HG02973 (cell line): ENCODE data around the gene UGT8.
A peak's percentile ranks its signal among the peaks of the same experiment; 100 is the strongest.
"Not testable (repeated sequence)": the region's sequence is repeated elsewhere in the genome, so short reads cannot be mapped to it uniquely, and the experiment has no call there.

ENCODE experiments used
- ATAC-seq: cut with Tn5 transposase; IDR thresholded peaks from one replicate; pipeline ENCODE4 v1.9.1; 2021; ENCODE audit warnings: moderate library complexity; ENCODE audit not compliant: unreplicated experiment

The UGT8 gene

DNA sequence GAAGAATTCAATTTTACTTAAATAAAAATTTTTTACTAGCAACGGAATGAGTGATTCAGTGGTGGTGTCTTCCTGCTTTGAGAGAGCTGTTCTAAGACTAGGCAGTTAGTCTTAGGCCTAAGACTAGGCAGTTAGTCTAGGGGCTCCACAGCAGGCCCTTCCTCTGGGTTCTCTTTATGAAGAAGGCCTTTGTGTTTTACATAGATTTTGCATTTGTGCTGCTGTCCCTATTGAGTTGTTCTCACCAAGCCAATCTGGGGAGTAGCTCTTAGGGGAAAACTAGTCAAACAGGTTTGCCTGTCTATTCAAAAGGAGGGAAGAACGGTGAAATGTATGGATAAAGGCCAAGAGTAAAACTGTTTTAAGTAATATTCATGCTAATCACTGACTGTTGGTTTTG lies 7.6 kb downstream of the UGT8 start:
- no peak for ATAC-seq

DNA sequence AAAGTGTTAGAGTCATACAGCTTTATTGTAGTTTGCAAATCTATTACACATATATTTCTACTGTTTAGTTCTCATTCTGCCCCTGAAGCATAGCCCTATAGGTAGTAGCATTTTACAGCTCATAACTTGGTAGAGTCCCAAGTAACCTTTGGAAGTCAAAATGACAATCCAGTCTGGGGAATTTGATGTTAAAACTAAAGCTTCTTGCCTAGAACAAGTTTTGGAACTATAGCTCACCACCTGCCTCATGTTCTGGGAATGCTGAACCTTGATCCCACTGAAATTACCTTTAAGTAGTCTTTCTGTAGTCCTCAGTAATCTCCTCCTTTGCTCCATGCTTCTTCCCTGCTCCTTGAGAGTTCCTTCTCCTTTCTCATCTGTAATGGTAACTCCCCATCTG lies 8.4 kb downstream of the UGT8 start:
- no peak for ATAC-seq

DNA sequence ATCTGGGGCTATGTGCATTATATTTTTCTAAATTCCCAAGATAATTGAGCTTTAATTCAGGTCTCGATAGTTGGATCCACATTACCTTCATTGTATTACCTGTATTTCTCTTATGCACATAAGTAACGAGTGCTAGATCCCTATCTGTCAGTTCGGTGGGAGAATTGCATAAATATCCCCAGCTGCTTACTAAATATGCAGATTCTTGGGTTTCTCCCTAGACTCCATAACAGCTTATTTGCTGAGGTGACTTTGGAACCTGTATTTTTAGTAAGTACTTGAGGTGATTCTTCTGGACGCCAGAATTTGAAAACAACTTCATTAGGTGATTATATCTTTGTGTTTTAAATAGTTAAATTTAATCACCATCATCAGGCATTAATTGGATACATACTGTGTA lies 15.0 kb downstream of the UGT8 start:
- no peak for ATAC-seq

DNA sequence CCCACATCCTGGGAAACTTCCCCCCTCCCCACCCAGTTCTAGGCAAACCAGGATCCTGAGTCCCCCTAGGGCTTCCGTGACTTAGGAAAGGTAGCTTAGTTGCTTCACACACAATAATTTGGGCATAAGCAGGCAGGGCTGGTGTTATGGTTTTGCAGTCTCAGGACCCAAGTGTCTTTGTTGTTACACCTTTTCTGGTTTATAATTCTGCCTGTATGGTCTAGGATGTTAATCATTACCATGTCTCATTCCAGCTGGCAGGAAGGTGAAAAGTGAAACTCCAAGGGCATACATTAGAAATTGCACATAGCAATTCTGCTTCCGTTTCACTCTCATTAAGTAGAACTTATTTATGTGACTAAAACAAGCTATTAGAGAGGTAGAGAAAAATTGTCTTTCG lies 16.8 kb downstream of the UGT8 start:
- ATAC-seq, result no peak

DNA sequence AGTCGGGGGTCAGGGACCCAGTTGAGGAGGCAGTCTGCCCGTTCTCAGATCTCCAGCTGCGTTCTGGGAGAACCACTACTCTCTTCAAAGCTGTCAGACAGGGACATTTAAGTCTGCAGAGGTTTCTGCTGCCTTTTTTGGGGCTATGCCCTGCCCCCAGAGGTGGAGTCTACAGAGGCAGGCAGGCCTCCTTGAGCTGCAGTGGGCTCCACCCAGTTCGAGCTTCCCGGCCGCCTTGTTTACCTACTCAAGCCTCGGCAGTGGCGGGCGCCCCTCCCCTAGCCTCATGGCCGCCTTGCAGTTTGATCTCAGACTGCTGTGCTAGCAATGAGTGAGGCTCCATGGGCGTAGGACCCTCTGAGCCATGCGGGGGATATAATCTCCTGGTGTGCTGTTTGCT lies 17.4 kb downstream of the UGT8 start:
- ATAC-seq, result not testable (repeated sequence)

DNA sequence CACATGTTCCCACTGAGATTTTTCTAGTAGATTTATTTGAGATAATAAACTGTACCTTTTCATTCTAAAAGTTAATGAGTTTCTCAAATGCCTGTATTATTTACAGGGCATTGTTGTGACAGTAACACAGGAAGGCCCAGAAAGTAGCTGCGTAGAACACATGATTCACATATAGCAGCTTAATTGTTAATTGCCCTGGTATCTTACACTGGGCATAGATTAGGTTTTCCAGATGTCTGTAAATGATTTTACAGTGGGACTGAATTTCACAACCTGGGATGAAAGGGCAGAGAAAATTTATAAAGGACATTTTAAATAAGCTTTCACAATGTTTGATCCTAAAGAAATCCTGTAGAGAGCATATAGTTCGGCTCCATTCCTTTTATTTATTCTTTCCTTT lies 27.6 kb downstream of the UGT8 start:
- no peak for ATAC-seq

DNA sequence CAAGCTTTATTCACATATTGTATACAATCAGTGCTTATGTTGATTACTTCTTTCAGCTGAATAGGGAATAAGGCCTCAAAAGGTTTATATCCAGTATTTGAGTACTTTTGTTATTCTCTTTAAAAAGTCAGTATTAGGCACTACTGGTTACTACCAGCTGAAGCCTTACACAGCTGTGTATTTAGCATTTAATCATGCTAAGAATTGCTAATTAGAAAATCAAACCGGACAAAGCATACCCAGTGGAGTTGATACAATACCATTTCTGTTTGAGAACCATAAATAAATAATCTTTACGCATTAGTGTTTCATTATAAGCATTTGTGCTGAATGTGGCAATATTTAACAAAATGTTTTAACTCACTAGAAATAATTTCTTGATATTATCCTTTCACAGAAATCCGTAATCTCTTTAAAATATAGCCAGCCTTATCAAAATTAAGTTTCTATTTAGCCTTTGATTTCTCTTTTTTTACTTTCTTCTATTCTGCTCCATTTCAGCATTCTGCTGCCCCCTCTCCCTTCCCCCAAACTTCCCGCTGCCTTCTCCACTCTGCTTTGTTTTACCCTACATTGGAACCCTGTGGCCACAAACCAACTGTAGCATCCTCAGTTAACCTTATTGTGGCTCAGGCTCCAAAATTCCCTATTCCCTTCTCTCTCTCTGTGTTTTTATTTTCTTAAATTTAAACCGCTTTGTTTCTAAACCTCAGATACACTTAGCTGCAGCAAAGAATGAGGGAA lies 37.8 kb downstream of the UGT8 start:
- no peak for ATAC-seq

DNA sequence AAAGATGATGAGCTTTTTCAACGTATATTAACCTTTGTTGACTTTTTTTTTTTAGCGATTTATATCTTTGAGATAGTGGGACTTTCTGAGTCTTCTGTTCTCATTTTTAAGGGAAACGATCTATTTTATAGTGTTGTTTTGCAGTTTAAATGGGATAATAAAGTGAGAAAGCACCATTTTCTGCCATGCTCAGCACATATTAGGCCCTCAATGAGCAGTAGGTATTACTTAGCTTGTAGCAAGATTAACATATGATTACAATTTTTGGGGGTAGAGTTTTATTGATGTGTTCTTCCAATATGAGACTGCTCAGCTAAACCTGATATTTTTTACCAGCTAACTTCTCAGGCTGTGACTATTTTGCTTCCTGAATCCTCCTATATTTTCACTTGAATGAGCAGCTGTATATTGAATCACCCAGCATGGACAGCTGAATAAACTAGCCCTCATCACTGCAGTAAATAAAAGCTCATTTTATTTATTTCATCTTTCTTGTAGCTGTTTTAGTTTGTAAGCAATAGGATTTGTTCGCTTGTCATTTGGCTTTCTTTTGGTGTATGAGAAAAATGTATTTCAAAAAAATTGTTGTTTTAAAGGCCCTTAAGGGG lies 43.7 kb downstream of the UGT8 start:
- no peak for ATAC-seq

DNA sequence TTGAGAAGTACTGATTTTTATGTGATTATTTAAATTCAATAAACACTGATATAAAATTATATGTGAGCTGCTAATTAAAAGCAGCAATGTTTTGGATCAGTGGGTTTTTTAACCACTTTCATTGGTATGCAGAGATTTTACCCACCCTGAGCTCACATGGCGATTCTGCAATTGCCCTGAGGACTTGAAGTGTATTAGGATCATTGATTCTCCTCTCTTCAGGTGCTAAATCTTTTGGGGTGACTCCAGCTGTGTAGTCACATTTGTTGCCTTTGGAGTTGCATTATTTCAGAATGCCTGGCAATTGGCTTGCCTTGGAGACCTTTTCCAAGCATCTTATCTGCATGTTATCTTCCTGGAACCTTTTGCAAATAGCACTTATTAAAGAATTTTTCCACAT lies 51.3 kb downstream of the UGT8 start:
- no peak for ATAC-seq

DNA sequence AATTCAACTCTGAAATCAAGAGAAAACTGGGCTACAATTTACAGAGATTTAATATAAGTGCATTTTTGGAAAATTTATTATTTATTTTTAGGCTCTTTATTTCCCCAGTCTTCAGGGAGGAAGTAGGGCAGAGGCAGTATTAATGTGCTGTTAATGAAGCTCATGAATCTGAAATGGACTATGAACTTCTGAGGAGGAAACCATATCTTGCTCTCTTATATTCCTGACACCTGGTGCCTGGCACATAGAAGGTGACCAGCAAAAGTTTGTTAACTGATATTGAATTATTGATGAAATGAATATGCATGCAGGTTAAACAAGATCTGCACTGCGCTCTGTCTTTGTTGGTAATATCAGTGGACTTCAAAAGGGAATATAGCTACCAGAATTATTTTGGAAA lies 55.1 kb downstream of the UGT8 start:
- no peak for ATAC-seq

DNA sequence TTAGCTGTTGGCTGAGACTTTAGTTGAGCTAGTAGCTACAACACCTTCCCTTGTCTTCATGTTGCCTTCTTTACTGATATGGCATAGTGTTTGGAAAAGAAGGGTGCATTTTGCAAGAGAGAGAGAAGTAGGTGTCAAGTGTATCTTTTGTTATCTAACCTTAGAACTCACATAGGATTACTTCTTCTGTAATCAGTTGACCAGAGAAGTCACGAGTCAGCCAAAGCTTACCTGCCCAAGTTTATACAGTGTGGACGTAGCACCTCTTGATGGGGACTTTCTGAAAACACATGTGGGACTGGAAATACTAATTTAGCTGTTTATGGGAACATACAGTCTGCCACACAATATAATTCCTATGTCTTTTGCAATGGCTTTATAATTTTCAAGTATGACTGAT lies 56.0 kb downstream of the UGT8 start:
- ATAC-seq, result no peak

DNA sequence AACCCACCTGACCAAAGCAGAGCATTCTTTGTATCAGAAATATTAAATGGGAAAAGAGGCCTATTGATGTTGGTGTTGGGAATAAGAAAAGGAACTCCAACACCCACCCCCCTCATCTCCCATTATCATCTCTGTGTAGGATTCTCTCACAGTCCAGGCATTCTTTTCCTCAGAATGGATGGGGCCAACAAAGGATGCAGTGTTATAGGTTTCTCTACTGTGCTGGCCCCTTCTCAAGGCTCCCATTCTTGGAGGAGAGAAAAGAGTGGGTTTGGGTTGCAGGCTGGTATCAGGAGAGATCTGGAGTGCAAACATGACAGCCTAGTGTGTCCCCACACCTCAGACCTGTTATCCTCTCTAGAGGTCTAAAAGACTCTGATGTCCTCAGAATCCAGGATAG lies 59.6 kb downstream of the UGT8 start:
- ATAC-seq, result no peak

DNA sequence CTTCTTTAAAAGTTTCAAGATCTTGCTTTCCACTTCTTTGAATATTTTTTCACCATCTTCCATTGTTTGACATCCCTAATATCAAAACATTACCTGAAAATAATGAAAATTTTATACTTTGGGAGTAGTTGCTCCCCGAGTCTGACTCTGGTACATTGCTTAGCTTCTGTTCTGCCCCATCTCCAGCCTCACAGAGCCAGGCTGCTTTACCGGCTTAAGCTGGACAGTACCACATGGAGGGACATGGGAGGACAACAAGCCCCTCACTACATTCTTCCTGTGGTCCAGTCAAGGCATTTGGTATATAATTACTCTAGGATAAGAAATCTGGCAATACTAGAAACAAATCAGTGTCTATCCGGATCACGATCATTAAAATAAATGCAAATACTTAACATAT lies 60.2 kb downstream of the UGT8 start:
- no peak for ATAC-seq

DNA sequence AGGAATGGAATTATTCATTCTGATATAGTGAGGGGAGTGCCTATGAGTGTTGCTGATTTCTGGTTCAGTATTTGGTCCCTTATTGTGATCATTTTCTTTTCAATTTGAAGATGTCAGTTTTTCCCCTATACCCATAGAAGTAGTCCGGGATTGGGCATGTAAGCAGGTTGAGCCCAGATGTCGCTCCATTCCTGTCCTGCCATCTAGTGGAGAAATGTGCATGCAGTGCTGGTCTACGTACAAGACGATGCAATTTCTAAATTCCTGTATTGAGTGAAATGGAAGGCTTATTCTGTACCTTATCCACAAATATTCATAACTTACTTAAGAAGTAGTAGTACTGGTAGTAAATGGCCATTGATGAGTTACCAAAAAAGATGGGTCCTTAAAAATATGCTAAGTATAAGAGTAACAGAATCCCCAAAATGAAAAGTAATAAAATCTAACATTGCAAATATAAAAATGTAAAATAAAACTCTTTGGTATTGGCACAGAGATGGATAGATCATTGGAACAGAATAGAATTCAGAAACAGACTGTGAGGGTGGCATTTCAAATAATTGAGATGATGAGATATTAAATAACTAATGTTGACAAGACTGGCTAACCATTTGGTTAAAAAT lies 60.9 kb downstream of the UGT8 start:
- peak; percentile 98 for ATAC-seq

DNA sequence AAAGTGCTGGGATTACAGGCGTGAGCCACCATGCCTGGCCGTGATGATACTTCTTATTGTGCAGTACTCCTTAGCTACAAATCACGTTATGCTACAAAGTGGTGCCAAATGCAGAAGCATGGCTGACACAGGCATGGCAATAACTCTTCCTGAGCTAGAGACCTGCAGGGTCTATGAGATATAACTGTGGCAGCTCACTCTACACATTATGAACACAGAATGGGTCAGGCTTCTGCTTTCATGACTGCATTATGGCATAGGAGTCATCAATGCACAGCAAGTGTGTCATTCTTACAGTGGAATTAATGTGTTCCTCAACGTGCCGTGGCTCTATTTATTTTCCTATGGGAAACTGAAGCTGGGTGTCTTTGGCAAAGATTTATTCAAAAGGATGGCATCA lies 64.5 kb downstream of the UGT8 start:
- no peak for ATAC-seq

DNA sequence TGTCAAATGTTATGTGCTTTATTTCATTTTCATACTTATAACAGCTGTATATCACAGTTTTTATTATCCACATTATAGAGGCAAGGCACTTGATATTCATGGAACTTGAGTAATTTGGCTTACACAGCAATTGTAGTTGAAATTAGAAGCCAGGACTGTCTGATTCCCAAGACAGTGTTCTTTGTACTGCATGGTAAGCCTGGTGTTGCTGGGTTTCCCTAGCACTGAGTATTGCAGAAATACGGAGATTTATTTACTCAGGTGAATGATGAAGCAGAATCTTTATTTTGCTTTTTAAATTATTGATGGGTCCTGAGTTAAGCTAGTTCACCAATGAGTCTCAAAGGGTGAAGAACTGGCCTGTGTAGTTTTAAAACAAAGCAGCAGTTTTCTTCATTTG lies 70.0 kb downstream of the UGT8 start:
- no peak for ATAC-seq

DNA sequence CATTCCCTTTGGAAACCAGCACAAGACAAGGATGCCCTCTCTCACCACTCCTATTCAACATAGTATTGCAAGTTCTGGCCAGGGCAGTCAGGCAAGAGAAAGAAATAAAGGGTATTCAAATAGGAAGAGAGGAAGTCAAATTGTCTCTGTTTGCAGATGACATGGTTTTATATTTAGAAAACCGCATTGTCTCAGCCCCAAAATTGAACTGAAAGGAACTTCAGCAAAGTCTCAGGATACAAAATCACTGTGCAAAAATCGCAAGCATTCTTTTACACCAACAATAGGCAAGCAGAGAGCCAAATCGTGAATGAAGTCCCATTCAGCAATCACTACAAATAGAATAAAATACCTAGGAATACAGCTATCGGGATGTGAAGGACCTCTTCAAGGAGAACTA lies 72.1 kb downstream of the UGT8 start:
- not testable (repeated sequence) for ATAC-seq

DNA sequence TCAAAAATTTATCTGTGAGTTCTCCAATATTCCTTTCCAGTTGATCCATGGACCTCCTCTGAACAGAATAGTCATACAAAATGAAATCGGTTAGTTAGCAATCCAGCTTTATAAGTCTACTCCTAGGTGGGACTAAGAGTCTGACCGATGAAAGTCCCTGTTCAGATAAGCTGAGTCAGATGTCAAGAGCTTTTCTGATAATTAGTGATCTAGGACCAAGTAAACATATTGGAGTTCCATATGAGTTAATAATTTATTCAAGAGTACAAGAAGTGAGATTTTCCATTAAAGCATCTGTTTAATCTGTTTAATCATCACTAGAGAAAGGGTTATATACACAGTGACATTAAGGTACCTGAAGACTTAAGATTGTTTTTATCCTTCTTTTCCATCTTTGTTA lies 74.7 kb downstream of the UGT8 start:
- no peak for ATAC-seq

DNA sequence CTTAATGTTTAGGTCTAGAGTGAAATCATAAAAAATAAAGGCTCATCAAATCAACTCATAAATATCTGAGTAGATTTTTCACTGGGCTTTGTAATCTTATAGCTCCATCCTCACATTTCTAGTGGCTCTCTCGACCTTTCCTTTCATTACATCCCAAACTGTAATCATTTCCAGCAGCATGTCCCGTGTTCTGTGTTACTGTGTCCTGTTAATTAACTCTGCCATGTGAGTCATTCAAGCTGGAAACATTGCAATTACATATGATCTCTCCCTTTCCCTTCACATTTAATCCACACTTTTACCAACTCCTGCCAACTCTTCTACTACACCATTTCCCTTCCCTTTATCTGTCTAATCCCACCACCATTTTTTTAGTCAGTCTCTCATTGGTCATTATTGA lies 75.5 kb downstream of the UGT8 start:
- no peak for ATAC-seq

DNA sequence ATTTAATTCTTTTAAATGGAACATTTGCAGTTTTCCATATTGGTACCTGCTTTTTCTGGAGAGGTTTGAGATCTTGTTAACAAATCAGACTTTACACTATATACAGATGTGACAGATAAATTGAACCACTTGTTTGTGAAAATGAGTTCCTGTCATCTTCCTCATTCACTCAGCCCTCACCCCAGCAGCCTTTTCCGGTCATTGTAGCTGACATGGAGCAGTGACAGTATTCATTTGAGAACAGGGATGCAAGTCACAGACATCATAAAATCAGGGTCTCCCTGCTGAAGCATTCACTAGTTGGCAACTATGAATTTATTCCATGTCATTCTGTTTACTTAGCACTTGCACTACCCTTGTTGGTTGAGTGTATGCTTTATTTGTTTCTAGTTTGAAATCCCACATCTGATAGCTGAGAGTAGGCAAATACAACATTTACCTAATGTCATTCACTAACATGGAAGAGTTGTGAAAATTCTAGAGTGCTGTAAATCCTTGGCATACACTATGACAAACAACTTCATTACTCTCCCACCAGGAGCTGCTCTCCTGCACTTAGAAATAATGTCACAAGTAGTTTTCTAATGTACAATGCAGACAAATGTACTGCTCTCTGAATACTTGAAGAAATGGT lies 78.9 kb downstream of the UGT8 start:
- no peak for ATAC-seq

DNA sequence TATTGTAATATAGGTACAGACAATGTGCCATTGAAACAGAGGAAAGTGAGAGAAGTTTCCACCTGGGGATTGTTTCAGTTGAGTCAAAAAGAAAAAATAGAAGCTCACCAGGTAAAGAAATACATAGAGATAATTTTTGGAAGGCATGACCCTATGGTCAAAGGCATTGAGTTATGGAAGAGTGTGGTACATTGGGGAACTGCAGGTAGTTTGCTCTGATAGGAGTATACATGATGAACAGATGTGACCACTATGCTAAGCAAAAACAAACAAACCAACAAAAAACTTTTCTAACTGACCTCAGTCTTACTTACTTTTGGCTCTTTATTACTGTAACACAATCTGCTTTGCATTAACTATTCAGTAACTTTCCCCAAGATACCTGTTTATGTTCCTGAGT lies 85.9 kb downstream of the UGT8 start:
- no peak for ATAC-seq

DNA sequence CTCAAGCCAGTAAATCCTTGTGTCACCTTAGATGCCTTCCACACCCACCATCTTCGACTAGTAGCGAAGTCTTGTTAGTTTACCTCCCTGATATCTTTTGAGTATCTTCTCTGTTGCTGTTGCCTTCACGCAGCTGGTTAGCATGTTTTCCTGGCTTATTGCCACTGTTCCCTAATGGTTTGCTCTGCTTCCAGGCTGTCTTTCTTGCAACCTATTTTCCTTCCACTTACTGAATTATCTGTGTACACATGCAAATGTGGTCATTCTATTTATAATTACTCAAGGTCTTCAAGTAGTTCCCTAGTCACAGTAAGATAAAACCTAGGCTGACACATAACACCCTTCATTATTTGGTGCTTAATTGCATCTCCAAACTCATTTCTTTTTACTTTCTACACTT lies 89.5 kb downstream of the UGT8 start:
- no peak for ATAC-seq
